ENCODE data around the gene ZNF862.
A peak's percentile ranks its signal among the peaks of the same experiment; 100 is the strongest.
"Not testable (repeated sequence)": the region's sequence is repeated elsewhere in the genome, so short reads cannot be mapped to it uniquely, and the experiment has no call there.

Gene ZNF862

DNA sequence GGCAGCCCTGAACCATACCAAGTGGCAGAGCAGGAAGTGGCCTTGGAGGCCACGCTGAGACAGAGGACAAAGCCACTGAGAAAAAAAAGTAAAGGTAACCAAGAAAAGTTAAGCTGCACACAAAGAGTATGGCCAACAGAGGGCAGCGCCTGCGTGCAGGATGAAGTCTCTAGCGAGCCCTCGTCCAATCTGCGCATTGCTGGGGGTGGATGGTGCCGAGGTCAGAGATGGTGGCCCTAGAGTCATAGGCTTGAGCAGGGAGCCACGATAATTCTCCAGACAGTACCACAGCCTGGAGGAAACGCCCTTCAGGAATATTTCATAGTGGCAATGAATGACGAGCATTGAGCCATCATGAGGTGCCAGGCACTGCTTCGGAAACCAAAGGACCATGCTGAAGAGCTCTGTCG lies 45.3 kb downstream of the ZNF862 start:
- DNase-seq (ENCODE audit: low read depth), result peak; percentile 69
- TF ChIP-seq CTCF (IDR thresholded peaks at IDR 0.05; ENCODE audit: insufficient read depth, low read depth, low read length, missing control alignments), result peak; percentile 79
- H3K4me3 ChIP-seq (ENCODE audit: low read depth, low read length), result no peak overlapping the region

DNA sequence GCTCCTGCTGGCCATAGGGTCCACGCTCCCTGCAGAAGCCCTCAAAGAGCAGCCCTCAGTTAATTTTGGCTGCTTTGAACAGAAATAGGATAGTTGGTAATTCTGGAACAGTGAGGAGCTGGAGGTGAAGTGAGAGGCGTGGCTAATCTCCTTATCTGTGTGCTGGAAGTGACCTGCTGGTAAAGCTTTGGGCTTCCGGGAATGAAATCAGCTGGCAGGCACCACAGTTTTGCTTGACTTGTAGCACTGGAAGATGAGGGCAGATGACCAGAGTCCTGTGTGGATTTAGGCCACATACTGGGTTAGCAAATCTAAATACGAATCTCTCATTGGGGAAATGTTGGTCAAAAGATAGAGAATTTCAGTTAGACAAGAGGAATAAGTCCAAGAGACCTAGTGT lies 45.8 kb downstream of the ZNF862 start:
- H3K4me3 ChIP-seq (ENCODE audit: low read depth, low read length), result no peak overlapping the region
- TF ChIP-seq CTCF (IDR thresholded peaks at IDR 0.05; ENCODE audit: insufficient read depth, low read depth, low read length, missing control alignments), result no peak
- DNase-seq (ENCODE audit: low read depth), result no peak

- H3K4me3 ChIP-seq (ENCODE audit: low read depth, low read length), result no peak overlapping the region
- no peak for TF ChIP-seq CTCF (IDR thresholded peaks at IDR 0.05; ENCODE audit: insufficient read depth, low read depth, low read length, missing control alignments)
- no peak for DNase-seq (ENCODE audit: low read depth)
Measured at GRCh38 chr7:149884541-149884940, 46.4 kb downstream of the ZNF862 start.

GRCh38 chr7:149885191-149886017 lies 47.2 kb downstream of the ZNF862 start:
- DNase-seq (ENCODE audit: low read depth), result no peak
- TF ChIP-seq CTCF (IDR thresholded peaks at IDR 0.05; ENCODE audit: insufficient read depth, low read depth, low read length, missing control alignments), result no peak
- H3K4me3 ChIP-seq (ENCODE audit: low read depth, low read length), result no peak overlapping the region

- no peak overlapping the region for H3K4me3 ChIP-seq (ENCODE audit: low read depth, low read length)
- TF ChIP-seq CTCF (IDR thresholded peaks at IDR 0.05; ENCODE audit: insufficient read depth, low read depth, low read length, missing control alignments), result no peak
- DNase-seq (ENCODE audit: low read depth), result no peak
Measured at GRCh38 chr7:149886018-149886415, 47.8 kb downstream of the ZNF862 start.

DNA sequence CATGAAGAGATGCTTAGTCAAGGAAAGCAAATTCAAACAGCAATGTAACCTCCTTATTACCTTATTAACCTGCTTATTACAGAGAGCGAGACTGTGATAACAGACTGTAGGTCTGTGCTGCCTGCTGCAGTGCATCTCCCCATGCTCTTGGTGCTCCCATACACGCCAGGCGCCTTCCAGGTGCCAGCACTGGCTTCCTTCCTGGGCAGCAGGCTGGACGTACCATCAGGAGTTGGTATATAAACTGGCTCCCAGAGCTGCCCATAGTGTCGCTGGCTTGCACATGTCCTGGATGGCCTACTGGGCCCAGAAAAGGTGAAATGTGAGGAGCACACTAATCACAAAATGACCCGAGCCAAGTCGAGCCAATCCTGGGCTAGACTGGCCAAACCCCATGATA lies 49.1 kb downstream of the ZNF862 start:
- H3K4me3 ChIP-seq (ENCODE audit: low read depth, low read length), result no peak overlapping the region
- TF ChIP-seq CTCF (IDR thresholded peaks at IDR 0.05; ENCODE audit: insufficient read depth, low read depth, low read length, missing control alignments), result no peak

GRCh38 chr7:149890715-149891114 lies 52.5 kb downstream of the ZNF862 start:
- DNase-seq (ENCODE audit: low read depth); H3K4me3 ChIP-seq (ENCODE audit: low read depth, low read length): not testable (repeated sequence)

More for the DNA sequence above, 49.1 kb downstream of the ZNF862 start:
- no peak for DNase-seq (ENCODE audit: low read depth)

DNA sequence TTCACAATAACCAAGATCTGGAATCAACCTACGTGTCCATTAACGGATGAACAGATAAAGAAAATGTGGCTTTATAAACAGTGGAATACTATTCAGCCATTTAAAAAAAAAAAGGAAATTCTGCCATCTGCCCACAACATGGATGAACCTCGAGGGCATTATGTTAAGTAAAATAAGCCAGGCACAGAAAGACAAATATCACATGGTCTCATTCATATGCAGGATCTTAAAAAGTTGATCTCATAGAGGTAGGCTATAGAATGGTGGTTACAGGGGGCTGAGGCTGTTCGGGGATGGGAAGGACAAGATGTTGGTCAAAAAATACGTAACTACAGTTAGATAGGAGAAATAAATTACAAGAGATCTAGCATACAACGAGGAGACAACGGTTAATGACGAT lies 56.8 kb downstream of the ZNF862 start:
- H3K4me3 ChIP-seq (ENCODE audit: low read depth, low read length); DNase-seq (ENCODE audit: low read depth): not testable (repeated sequence)

- not testable (repeated sequence) for DNase-seq (ENCODE audit: low read depth); H3K4me3 ChIP-seq (ENCODE audit: low read depth, low read length)
Measured at GRCh38 chr7:149907776-149908376, 69.7 kb downstream of the ZNF862 start.

DNA sequence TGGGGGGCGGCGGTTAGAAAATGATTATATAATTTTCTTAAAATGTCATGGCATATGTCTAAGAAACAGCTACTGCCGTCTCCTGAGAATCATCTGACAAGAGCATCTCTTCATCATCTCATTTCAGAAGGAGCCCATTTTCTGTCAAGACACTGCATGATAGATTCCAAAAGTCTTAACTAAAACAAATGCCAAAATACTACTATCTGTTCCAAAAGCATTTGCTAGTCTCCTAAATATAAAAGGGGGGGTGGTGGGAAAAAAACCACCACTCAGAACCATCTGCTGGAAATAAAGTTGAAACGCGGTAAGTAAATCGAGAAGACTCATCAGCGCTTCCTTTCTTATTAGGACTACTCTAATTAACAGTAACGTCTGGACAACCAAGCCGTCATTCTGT lies 72.0 kb downstream of the ZNF862 start:
- not testable (repeated sequence) for DNase-seq (ENCODE audit: low read depth); H3K4me3 ChIP-seq (ENCODE audit: low read depth, low read length)

- H3K4me3 ChIP-seq (ENCODE audit: low read depth, low read length); DNase-seq (ENCODE audit: low read depth): not testable (repeated sequence)
Measured at GRCh38 chr7:149912126-149912525, 74.0 kb downstream of the ZNF862 start.
